ENCODE results near the gene TMEM235. TPM values are rescaled to one million over a fixed set of nuclear protein-coding genes. Genes with fewer than 3 reads are reported as not detected.

Gene TMEM235
- total RNA-seq, 1 donor = not detected

DNA sequence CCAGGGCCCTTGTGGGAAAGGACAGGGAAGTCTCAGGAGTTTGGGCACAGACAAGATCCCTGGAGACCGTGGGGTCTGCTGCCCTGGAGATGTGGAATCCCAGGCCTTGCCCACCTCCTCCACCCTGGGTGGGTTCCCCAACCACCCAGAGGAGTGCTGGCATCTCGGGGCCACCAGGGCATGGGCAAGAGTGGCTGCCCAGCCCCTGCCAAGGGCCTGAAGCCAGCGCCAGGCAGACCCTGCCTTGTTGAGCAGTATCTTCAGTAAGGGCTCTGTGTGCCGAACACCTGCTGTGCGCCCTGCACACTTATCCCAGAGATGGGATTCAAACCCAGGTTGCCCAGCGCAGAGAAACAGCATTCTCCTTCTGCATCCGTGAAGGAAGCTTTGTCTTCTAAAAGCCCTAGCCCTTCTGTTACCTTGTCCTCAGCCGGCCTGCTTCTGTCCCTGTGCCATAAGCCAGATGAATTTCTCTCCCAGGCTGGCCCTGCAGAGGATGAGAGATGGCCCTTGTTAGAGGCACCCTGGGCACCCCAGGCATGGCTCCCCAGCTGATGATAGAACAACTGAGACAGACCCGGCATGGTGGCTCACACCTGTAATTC, 32.4 kb downstream of the TMEM235 start:
- H3K4me3 ChIP-seq (ENCODE audit: low read depth, low read length) = no peak overlapping the region
- TF ChIP-seq, protein P1, sequence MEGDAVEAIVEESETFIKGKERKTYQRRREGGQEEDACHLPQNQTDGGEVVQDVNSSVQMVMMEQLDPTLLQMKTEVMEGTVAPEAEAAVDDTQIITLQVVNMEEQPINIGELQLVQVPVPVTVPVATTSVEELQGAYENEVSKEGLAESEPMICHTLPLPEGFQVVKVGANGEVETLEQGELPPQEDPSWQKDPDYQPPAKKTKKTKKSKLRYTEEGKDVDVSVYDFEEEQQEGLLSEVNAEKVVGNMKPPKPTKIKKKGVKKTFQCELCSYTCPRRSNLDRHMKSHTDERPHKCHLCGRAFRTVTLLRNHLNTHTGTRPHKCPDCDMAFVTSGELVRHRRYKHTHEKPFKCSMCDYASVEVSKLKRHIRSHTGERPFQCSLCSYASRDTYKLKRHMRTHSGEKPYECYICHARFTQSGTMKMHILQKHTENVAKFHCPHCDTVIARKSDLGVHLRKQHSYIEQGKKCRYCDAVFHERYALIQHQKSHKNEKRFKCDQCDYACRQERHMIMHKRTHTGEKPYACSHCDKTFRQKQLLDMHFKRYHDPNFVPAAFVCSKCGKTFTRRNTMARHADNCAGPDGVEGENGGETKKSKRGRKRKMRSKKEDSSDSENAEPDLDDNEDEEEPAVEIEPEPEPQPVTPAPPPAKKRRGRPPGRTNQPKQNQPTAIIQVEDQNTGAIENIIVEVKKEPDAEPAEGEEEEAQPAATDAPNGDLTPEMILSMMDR (IDR thresholded peaks at IDR 0.05; ENCODE audit: insufficient read depth, low read depth, low read length) = no peak
- no peak for DNase-seq (ENCODE audit: low read depth)

DNA sequence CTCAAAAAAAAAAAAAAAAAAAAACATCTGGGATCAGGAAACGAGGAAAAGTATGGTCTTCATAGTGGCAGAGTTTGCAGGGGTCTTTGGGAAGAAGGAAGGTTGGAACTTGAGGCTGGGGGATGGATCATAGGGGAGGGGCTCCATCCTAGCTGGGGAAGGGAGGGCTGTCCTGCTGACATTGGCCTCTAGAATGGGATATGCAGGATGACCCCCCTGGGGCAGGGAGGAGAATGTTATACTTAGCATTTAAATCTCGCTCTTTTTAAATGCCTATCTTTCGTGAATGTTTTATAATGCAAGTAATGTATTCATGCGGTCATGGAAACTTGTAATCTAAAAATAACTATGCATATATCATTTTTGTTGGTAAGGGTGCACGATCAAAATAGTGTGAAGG, 33.2 kb downstream of the TMEM235 start:
- TF ChIP-seq, protein P1 (IDR thresholded peaks at IDR 0.05; ENCODE audit: insufficient read depth, low read depth, low read length) = no peak
- no peak overlapping the region for H3K4me3 ChIP-seq (ENCODE audit: low read depth, low read length)
- no peak for DNase-seq (ENCODE audit: low read depth)

DNA sequence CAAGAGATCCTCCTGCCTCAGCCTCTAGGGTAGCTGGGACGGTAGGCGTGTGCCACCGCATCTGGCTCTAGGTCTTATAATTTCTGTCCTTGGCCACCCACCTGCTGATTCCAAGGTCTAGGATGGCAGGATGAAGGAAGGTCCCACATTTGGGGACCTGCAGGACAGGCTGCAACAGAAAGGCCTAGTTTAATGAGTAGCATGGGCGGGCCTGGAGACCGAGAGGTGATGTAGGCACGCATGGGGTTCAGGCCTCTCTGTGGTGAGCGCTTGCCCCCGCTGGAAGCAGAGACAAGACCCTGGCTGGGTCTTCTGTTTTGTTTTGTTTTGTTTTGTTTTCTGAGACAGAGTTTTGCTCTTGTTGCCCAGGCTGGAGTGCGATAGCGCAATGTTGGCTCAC, 33.7 kb downstream of the TMEM235 start:
- TF ChIP-seq, protein P1 (IDR thresholded peaks at IDR 0.05; ENCODE audit: insufficient read depth, low read depth, low read length) = no peak
- DNase-seq (ENCODE audit: low read depth) = no peak
- H3K4me3 ChIP-seq (ENCODE audit: low read depth, low read length) = no peak overlapping the region

DNA sequence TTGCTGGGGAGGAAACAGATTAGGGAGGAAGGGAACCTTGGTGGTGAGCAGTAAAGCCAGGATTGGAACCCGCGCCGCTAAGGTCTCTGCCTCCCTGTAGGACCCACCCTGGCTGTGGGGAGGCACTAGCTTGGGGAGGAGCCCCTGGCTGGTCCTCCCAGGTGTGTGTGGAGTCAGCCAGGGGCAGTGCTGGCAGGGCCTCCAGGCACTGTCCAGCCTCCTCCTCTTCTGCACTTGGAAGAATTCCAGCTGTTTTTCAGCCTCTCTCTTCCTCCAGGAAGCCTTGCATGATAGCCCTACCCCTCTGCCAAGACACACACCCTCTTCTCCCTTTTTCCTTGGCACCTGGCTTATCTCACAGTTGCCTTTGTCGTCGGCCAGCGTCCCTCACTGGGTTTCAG, 34.8 kb downstream of the TMEM235 start:
- no peak overlapping the region for H3K4me3 ChIP-seq (ENCODE audit: low read depth, low read length)
- no peak for DNase-seq (ENCODE audit: low read depth)
- TF ChIP-seq, protein P1 (IDR thresholded peaks at IDR 0.05; ENCODE audit: insufficient read depth, low read depth, low read length) = no peak

DNA sequence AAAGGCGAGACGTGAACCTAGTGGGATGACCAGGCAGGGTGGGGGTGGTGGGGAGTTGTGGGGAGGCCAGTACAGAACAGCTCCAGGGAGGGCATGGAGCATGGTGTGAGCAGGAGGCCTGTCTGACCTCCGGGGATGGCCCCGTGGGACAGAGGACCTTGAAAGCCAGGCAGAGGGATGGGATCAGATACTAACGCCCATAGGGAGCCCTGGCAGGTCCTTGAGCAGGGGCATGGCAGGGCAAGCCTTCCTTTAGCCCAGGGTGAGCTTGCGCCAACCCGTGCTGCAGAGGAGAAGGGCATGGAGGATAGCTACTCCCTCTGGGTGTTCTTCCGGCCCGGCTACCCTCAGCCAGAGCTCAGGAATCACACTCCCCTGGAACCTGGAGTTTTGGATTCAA, 35.3 kb downstream of the TMEM235 start:
- TF ChIP-seq, protein P1 (IDR thresholded peaks at IDR 0.05; ENCODE audit: insufficient read depth, low read depth, low read length) = no peak
- DNase-seq (ENCODE audit: low read depth) = no peak
- no peak overlapping the region for H3K4me3 ChIP-seq (ENCODE audit: low read depth, low read length)

DNA sequence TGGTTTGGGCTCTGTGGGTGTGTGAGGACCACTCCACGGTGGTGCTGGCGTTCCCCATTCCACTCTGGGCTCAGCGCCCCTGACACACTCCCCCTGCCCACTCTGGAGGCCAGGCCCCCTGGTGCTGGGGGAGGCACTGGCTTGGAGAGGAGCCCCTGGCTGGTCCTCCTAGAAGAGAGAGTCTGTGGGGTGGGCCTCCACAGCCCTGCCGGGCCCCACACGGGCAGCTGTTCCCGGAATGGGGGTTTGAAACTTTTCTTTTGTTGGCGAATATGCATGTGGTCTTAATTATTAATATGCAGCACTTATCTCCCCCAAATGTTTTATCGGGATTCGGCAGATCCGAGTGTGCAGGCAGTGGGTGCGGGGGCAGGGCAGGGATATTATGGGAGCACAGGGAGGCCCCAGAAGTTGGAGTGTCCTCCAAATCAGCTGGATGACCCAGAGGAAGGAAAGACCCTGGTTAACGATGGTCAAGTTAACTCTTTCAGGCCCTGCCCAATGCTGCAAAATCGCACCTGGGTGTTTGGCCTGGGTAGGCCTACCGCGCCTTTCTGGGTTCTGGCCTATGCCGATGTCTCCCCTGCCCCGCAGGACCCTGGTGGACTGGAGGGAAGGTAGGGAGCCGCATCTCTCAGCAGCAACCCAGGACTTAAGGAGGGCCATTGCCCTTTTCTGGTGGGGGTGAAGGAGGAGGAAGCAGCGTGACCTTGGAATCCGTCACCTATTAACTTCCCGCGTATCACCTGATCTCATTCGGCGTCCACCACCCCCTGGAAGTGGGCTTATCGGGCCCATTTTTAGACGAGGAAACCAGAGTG, 36.0 kb downstream of the TMEM235 start:
- H3K4me3 ChIP-seq (ENCODE audit: low read depth, low read length) = no peak overlapping the region
- DNase-seq (ENCODE audit: low read depth) = no peak
- TF ChIP-seq, protein P1 (IDR thresholded peaks at IDR 0.05; ENCODE audit: insufficient read depth, low read depth, low read length) = no peak

Data from fibroblast of villous mesenchyme (primary cell).